ENCODE measurements around the gene RGS3. TPM values are rescaled to one million over a fixed set of nuclear protein-coding genes. Genes with fewer than 3 reads are reported as not detected.

RGS3 gene
- total and polyA plus RNA-seq, 10 of the 15 experiments (the other 5 are each of a cell fraction or from before 2014, with no cell fraction given): 2.9 to 138 (median 28.8) TPM

- SMC1A ChIA-PET (ENCODE audit: uncharacterized antibody, unreplicated experiment): interaction anchor here (1.3 to 4.5 kb wide), 6 partner anchors 9 to 120 kb away, joined by 3 to 25 read pairs (median 14); no protein-coding TSS in a partner anchor
- H3K4me2 ChIP-seq (ENCODE audit: control insufficient read depth, insufficient read depth): no peak overlapping the region; the same call in 1 of the 2 replicates
- no peaks in the 10 kb centered on the region for H4K20me1 ChIP-seq (ENCODE audit: control insufficient read depth, insufficient read depth)
- FAIRE-seq (no peak), DNase-seq (ENCODE audit: low read depth, low spot score) (no peak), ATAC-seq (no peak)
- POLR2A ChIA-PET: interaction anchor here (1.1 to 5.3 kb wide), 3 partner anchors 11 to 168 kb away, joined by 3 to 62 read pairs (median 20); no protein-coding TSS in a partner anchor
- H3K4me3 ChIP-seq: no peak overlapping the region
- peaks cover 8 to 11% of the 10 kb centered on the region in 2 experiments; a peak in 3 of 4 replicates for H3K36me3 ChIP-seq (ENCODE audit: control insufficient read depth in 2 of 2, insufficient read depth in 2 of 2, low read length in 1 of 2)
- in situ Hi-C loops (cut with MboI) (no loop called here), intact Hi-C loops (cut with micrococcal nuclease; ENCODE audit: unreplicated experiment) (no loop called here)
- peaks cover 4% of the 10 kb centered on the region for H3K79me2 ChIP-seq (ENCODE audit: control insufficient read depth, insufficient read depth, low read length)
- H3K4me1 ChIP-seq (ENCODE audit: control insufficient read depth, insufficient read depth, low read length): peaks cover 17% of the 10 kb centered on the region
- H3K27ac ChIP-seq (ENCODE audit: control insufficient read depth, insufficient read depth): 0 out of 2 replicates have a peak overlapping the region, but pooled peaks have one; percentile 5
- H2AFZ ChIP-seq (ENCODE audit: control insufficient read depth, low read depth, low read length): no peak overlapping the region
- no peaks in the 10 kb centered on the region for H3K27me3 ChIP-seq (replicated peaks in 1 of 2; ENCODE audit: control insufficient read depth in 2 of 2, insufficient read depth in 2 of 2, low read length in 1 of 2)
- WGBS (ENCODE audit: insufficient coverage, insufficient replicate concordance, low lambda C conversion rate, missing lambda C conversion rate): 77% methylated on average over 3 of the region's 3 CpGs
- TF ChIP-seq POLR2AphosphoS5 (IDR thresholded peaks at IDR 0.05; ENCODE audit: low read length) (no peak), KDM1A (IDR thresholded peaks at IDR 0.05; ENCODE audit: borderline replicate concordance) (no peak), BHLHE40 (IDR thresholded peaks at IDR 0.05; ENCODE audit: borderline replicate concordance in 1 of 2, low read depth in 2 of 2, low read length in 1 of 2) (no peak), POLR2A (IDR thresholded peaks at IDR 0.05; ENCODE audit: low read depth, low read length) (no peak), MYB (IDR thresholded peaks at IDR 0.05; ENCODE audit: borderline replicate concordance, low read depth, low read length) (no peak), CEBPB (IDR thresholded peaks at IDR 0.05; ENCODE audit: borderline replicate concordance in 1 of 2, low read depth in 2 of 2, low read length in 2 of 2) (no peak), POU2F2 (IDR thresholded peaks at IDR 0.05; ENCODE audit: borderline replicate concordance, low read depth, low read length) (no peak), PML (IDR thresholded peaks at IDR 0.05; ENCODE audit: low read length) (no peak)
- no peaks in the 10 kb centered on the region for H3K9me3 ChIP-seq (replicated peaks; ENCODE audit: control insufficient read depth, insufficient read depth, low read length)
- RAD21 ChIA-PET (ENCODE audit: unreplicated experiment): interaction anchor here (2.3 to 4.4 kb wide), 5 partner anchors 12 to 88 kb away, joined by 7 to 36 read pairs (median 28); no protein-coding TSS in a partner anchor
- BruUV-seq (replicated peaks): TSS peak; percentile 2
- H3K9ac ChIP-seq (ENCODE audit: control insufficient read depth, insufficient read depth, low read length): no peak overlapping the region
- CTCF ChIA-PET: interaction anchor here (1.3 to 4.3 kb wide), 3 partner anchors 12 to 112 kb away, joined by 3 to 35 read pairs (median 9); no protein-coding TSS in a partner anchor
These were observed 103.2 kb downstream of the RGS3 start for GRCh38 chr9:113566712-113567071.

All from GM12878 (cell line).